ENCODE results near the gene TRIM44.
"Not testable (repeated sequence)": the region's sequence is repeated elsewhere in the genome, so short reads cannot be mapped to it uniquely, and the experiment has no call there.

The TRIM44 gene

GRCh38 chr11:35751664-35752061 is 89.1 kb downstream of the TRIM44 start:
- no peak for DNase-seq (ENCODE audit: low read depth in 3 of 3)

GRCh38 chr11:35752115-35752514 is 89.5 kb downstream of the TRIM44 start:
- DNase-seq (ENCODE audit: low read depth in 3 of 3): no peak

GRCh38 chr11:35753573-35753972 is 91.0 kb downstream of the TRIM44 start:
- not testable (repeated sequence) for DNase-seq (ENCODE audit: low read depth in 3 of 3)

GRCh38 chr11:35759951-35760350 is 97.4 kb downstream of the TRIM44 start:
- not testable (repeated sequence) for DNase-seq (ENCODE audit: low read depth in 3 of 3)

GRCh38 chr11:35761899-35762298 is 99.3 kb downstream of the TRIM44 start:
- no peak for DNase-seq (ENCODE audit: low read depth in 3 of 3)

GRCh38 chr11:35763301-35763700 is 100.7 kb downstream of the TRIM44 start:
- DNase-seq (ENCODE audit: low read depth in 3 of 3): no peak

- DNase-seq (ENCODE audit: low read depth in 3 of 3): no peak
Measured at GRCh38 chr11:35763765-35764164, 101.2 kb downstream of the TRIM44 start.

- no peak for DNase-seq (ENCODE audit: low read depth in 3 of 3)
Measured at GRCh38 chr11:35764417-35764816, 101.8 kb downstream of the TRIM44 start.

- no peak for DNase-seq (ENCODE audit: low read depth in 3 of 3)
Measured at GRCh38 chr11:35765211-35765610, 102.6 kb downstream of the TRIM44 start.

- DNase-seq (ENCODE audit: low read depth in 3 of 3): no peak
Measured at GRCh38 chr11:35766651-35767050, 104.1 kb downstream of the TRIM44 start.

- not testable (repeated sequence) for DNase-seq (ENCODE audit: low read depth in 3 of 3)
Measured at GRCh38 chr11:35770425-35770824, 107.8 kb downstream of the TRIM44 start.

GRCh38 chr11:35771722-35772121 is 109.1 kb downstream of the TRIM44 start:
- no peak for DNase-seq (ENCODE audit: low read depth in 3 of 3)

- not testable (repeated sequence) for DNase-seq (ENCODE audit: low read depth in 3 of 3)
Measured at GRCh38 chr11:35777241-35777640, 114.7 kb downstream of the TRIM44 start.

GRCh38 chr11:35778943-35779342 is 116.4 kb downstream of the TRIM44 start:
- DNase-seq (ENCODE audit: low read depth in 3 of 3): not testable (repeated sequence)

- DNase-seq (ENCODE audit: low read depth in 3 of 3): no peak
Measured at GRCh38 chr11:35779409-35779808, 116.8 kb downstream of the TRIM44 start.

GRCh38 chr11:35780951-35781860 is 118.6 kb downstream of the TRIM44 start:
- no peak for DNase-seq (ENCODE audit: low read depth in 3 of 3)

- no peak for DNase-seq (ENCODE audit: low read depth in 3 of 3)
Measured at GRCh38 chr11:35781861-35782470, 119.4 kb downstream of the TRIM44 start.

- DNase-seq (ENCODE audit: low read depth in 3 of 3): no peak
Measured at GRCh38 chr11:35783809-35784208, 121.2 kb downstream of the TRIM44 start.

- DNase-seq (ENCODE audit: low read depth in 3 of 3): no peak
Measured at GRCh38 chr11:35784699-35785098, 122.1 kb downstream of the TRIM44 start.

GRCh38 chr11:35785287-35786167 is 123.0 kb downstream of the TRIM44 start:
- no peak for DNase-seq (ENCODE audit: low read depth in 3 of 3)

- DNase-seq (ENCODE audit: low read depth in 3 of 3): no peak
Measured at GRCh38 chr11:35786188-35786587, 123.6 kb downstream of the TRIM44 start.

- DNase-seq (ENCODE audit: low read depth in 3 of 3): no peak
Measured at GRCh38 chr11:35787013-35787504, 124.5 kb downstream of the TRIM44 start.

All from stimulated activated CD4-positive, alpha-beta T cell treated with anti-CD3 and anti-CD28 coated beads, TNF-alpha, amount 100 ng/mL, for 4 hours (primary cell).